WTC11 (cell line): ENCODE measurements around the gene KCNA5. TPM values are rescaled to one million over a fixed set of nuclear protein-coding genes. Genes with fewer than 3 reads are reported as not detected.

Experiments
- ATAC-seq: fragments of 200-7000 bp; cut with Tn5 transposase; 2 replicates; pipeline ENCODE4 v1.10.0; 2021; ENCODE audit warnings: mild to moderate bottlenecking, moderate library complexity
- CTCF ChIA-PET: fragments of 300-600 bp; sonication (Branson Sonifier 250); formaldehyde crosslinking; loops from one replicate; lab custom pipeline; 2021; ENCODE audit warnings: antibody characterized with exemption; lab: Charles Lee
- POLR2A ChIA-PET: fragments of 350-600 bp; sonication (Branson Sonifier 250); formaldehyde crosslinking; loops from one replicate; lab custom pipeline; 2021; ENCODE audit warnings: antibody characterized with exemption; lab: Charles Lee
- DNase-seq: peaks from one replicate; pipeline ENCODE4 v3.0.0; 2021; ENCODE audit warnings: low spot score
- H3K27ac Mint-ChIP-seq: 2 replicates; pipeline ENCODE4 v1.8.0; 2021; ENCODE audit warnings: mixed read lengths
- H3K27me3 Mint-ChIP-seq: 2 replicates; pipeline ENCODE4 v1.8.0; 2021; ENCODE audit warnings: low read depth, mild to moderate bottlenecking, moderate library complexity, mixed read lengths
- H3K36me3 Mint-ChIP-seq: 2 replicates; pipeline ENCODE4 v1.8.0; 2021; ENCODE audit warnings: mixed read lengths
- H3K4me1 Mint-ChIP-seq: 2 replicates; pipeline ENCODE4 v1.8.0; 2022; ENCODE audit warnings: mixed read lengths
- H3K4me3 Mint-ChIP-seq: 2 replicates; pipeline ENCODE4 v1.8.0; 2021; ENCODE audit warnings: mild to moderate bottlenecking, moderate library complexity, mixed read lengths
- H3K9me3 Mint-ChIP-seq: 2 replicates; pipeline ENCODE4 v1.8.0; 2021; ENCODE audit warnings: mixed read lengths
- AR ChIP-seq: fragments of 250-450 bp; sonication (Bioruptor Pico); IDR thresholded peaks from 2 replicates; pipeline ENCODE4 v1.9.0; 2021; ENCODE audit warnings: mild to moderate bottlenecking
- CDX4 ChIP-seq: fragments of 250-450 bp; sonication (Bioruptor Pico); IDR thresholded peaks from 2 replicates; pipeline ENCODE4 v1.9.0; 2021; ENCODE audit warnings: moderate library complexity, mild to moderate bottlenecking, inconsistent platforms, borderline replicate concordance
- E2F1 ChIP-seq: sonication (generic); formaldehyde crosslinking; IDR thresholded peaks from 2 replicates; pipeline ENCODE4 v1.8.0; 2022; ENCODE audit warnings: mild to moderate bottlenecking, missing genetic modification reagents
- FOXK1 ChIP-seq: sonication (generic); formaldehyde crosslinking; IDR thresholded peaks from 2 replicates; pipeline ENCODE4 v1.8.0; 2022; ENCODE audit warnings: mild to moderate bottlenecking, moderate library complexity, missing genetic modification reagents
- MXD4 ChIP-seq: fragments of 250-450 bp; sonication (Bioruptor Pico); IDR thresholded peaks from 2 replicates; pipeline ENCODE4 v1.8.0; 2021; ENCODE audit warnings: mild to moderate bottlenecking, moderate library complexity, borderline replicate concordance
- NR2C2 ChIP-seq: sonication (generic); formaldehyde crosslinking; IDR thresholded peaks from 2 replicates; pipeline ENCODE4 v1.8.0; 2022; ENCODE audit warnings: mild to moderate bottlenecking, missing genetic modification reagents
- SP1 ChIP-seq: sonication (generic); formaldehyde crosslinking; conservative IDR thresholded peaks from 2 replicates; pipeline ENCODE4 v1.8.1; 2022; ENCODE audit warnings: missing genetic modification reagents
- ZMAT4 ChIP-seq: fragments of 250-450 bp; sonication (Bioruptor Pico); IDR thresholded peaks from 2 replicates; pipeline ENCODE4 v1.9.0; 2021; ENCODE audit warnings: mild to moderate bottlenecking
- ZNF512 ChIP-seq: sonication (generic); formaldehyde crosslinking; IDR thresholded peaks from 2 replicates; pipeline ENCODE4 v1.8.1; 2022; ENCODE audit warnings: missing genetic modification reagents, borderline replicate concordance
- ZNF532 ChIP-seq: fragments of 250-450 bp; sonication (Bioruptor Pico); IDR thresholded peaks from 2 replicates; pipeline ENCODE4 v1.9.0; 2021; ENCODE audit warnings: mild to moderate bottlenecking, borderline replicate concordance
- total RNA-seq: library from RNA; stranded (reverse); gene quantifications from 3 replicates; pipeline ENCODE4 v1.2.3, GENCODE V29; 2021

Gene KCNA5
- total RNA-seq, 1 experiment from 2014 or later, result 0.22 TPM

GRCh38 chr12:5068619-5069018 is 24.9 kb downstream of the KCNA5 start (continued):
- TF ChIP-seq AR (no peak), ZNF532 (CRISPR knock-in tag) (no peak), E2F1 (CRISPR knock-in tag) (no peak), MXD4 (no peak), ZMAT4 (no peak)

- POLR2A ChIA-PET, result no interaction called here
- Mint-ChIP-seq H3K27me3 (peaks cover 5% of the 10 kb centered on the region), H3K4me1 (peaks cover 21% of the 10 kb centered on the region)
- TF ChIP-seq CDX4 (no peak), FOXK1 (no peak), MXD4 (no peak), SP1 (CRISPR knock-in tag) (no peak), NR2C2 (CRISPR knock-in tag) (no peak), ZNF512 (CRISPR knock-in tag) (no peak), AR (no peak)
- TF ChIP-seq, all 79 proteins: peak for 0
- DNase-seq, result no peak
- no peak for ATAC-seq
- Mint-ChIP-seq H3K4me3 (no peak overlapping the region), H3K27ac (no peak overlapping the region), H3K9me3 (0 out of 2 replicates have a peak, but pooled peaks cover 3% of the 10 kb centered on the region), H3K36me3 (no peaks in the 10 kb centered on the region)
- CTCF ChIA-PET, result interaction anchor here (0.7 to 3.6 kb wide), 5 partner anchors 9 to 358 kb away, joined by 3 to 29 read pairs (median 7); partner anchors contain the start of gene KCNA5
These were observed 26.4 kb downstream of the KCNA5 start for GRCh38 chr12:5070090-5070489.
